IPS-15b (cell line): Measurements from ENCODE around the gene PDXP.
"Not testable (repeated sequence)": the region's sequence is repeated elsewhere in the genome, so short reads cannot be mapped to it uniquely, and the experiment has no call there.

Experiments
- H3K27me3 ChIP-seq: one replicate; pipeline ENCODE4 v1.6.1; 2013; ENCODE audit warnings: low read length; ENCODE audit not compliant: control insufficient read depth, insufficient read depth
- H3K36me3 ChIP-seq: one replicate; pipeline ENCODE4 v1.6.1; 2013; ENCODE audit warnings: low read length; ENCODE audit not compliant: control insufficient read depth, insufficient read depth
- H3K4me1 ChIP-seq: one replicate; pipeline ENCODE4 v1.6.1; 2013; ENCODE audit warnings: mild to moderate bottlenecking, low read length; ENCODE audit not compliant: control insufficient read depth, insufficient read depth
- H3K4me3 ChIP-seq: one replicate; pipeline ENCODE4 v1.5.1; 2013; ENCODE audit warnings: low read depth, low read length
- H3K9ac ChIP-seq: one replicate; pipeline ENCODE4 v1.6.1; 2013; ENCODE audit warnings: low read depth, mild to moderate bottlenecking, low read length
- H3K9me3 ChIP-seq: one replicate; pipeline ENCODE4 v1.6.1; 2013; ENCODE audit warnings: mild to moderate bottlenecking, low read length; ENCODE audit not compliant: control insufficient read depth, insufficient read depth

PDXP gene

GRCh38 chr22:37658133-37659065 lies at the start of gene PDXP:
Gene PDXP (plus strand): TSS chr22:37658723. CDS start chr22:37658783, 60 bp downstream.
- H3K36me3 ChIP-seq: peaks cover 8% of the 10 kb centered on the region
- H3K4me3 ChIP-seq: peak within 1 kb of the TSS; percentile 66
- peaks cover 2% of the 10 kb centered on the region for H3K4me1 ChIP-seq
- no peaks in the 10 kb centered on the region for H3K9me3 ChIP-seq
- H3K27me3 ChIP-seq: no peaks in the 10 kb centered on the region
- H3K9ac ChIP-seq: peak within 1 kb of the TSS; percentile 9

DNA sequence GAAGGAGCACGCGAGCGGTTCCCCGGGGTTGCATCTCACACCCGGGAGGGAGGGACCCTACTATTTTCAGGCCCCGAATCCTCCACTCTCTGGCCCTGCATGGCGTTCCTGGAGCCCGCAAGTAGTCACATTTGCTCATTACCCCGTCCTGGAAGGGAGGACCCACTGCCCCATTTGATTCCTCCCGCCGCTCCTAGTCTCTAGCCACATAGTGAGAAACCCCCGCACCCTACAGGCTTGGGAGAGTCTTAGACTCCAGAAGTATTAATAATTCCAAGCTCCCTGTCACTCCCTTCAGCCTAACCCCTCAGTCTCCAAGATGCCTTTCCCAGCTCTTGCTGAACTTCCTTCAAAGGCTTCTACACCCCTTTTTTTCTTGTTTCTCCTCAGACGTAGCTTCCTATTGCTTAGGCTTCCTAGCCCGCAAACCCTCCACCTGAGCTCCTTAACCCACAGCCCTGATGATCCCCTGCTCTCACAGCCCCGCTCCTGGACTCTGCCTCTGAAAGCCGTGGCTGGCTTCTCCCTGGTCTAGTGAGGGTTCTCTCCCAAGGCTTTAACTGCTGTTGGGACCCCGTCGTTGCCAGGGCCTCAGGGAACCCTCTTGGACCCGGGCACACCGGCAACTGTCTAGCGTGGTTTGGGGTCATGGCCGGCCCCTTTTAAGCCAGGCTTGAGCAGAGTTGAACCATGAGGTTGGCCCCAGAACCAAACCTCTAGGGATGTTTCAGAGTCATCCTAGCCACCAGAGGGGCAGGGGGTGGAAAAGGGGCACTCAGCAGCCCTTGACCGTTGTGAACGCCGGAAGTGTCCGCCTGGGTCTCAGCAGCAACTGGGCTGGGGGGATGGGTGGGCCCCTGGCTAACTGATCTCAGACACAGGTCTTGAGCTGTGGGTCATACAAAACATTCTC lies 49.0 kb upstream of the PDXP start:
- Histone ChIP-seq H3K9ac (peak overlapping the region; percentile 90), H3K4me1 (no peaks in the 10 kb centered on the region)

DNA sequence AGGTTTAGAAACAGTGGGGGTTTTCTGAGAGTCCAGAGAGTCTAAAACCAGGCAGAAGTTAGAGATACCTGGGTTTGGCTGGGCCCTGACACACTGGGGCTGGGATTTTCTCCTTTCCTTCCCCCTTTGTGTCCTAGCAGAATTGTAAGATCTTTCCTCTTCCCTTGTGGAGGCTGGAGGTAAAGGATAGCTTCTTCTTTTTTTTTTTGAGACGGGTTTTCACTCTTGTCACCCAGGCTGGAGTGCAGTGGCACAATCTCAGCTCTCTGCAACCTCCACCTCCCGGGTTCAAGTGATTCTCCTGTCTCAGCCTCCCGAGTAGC lies 48.4 kb upstream of the PDXP start:
- not testable (repeated sequence) for H3K4me1 ChIP-seq, H3K27me3 ChIP-seq, H3K36me3 ChIP-seq, H3K9me3 ChIP-seq
- Histone ChIP-seq H3K9ac (peak overlapping the region; percentile 90), H3K4me3 (peak overlapping the region; percentile 92)

More for the DNA sequence above, 49.0 kb upstream of the PDXP start:
- Histone ChIP-seq H3K9me3 (no peaks in the 10 kb centered on the region), H3K4me3 (peak overlapping the region; percentile 92), H3K36me3 (peaks cover 4% of the 10 kb centered on the region), H3K27me3 (no peaks in the 10 kb centered on the region)

GRCh38 chr22:37610480-37611129 lies 47.9 kb upstream of the PDXP start:
- Histone ChIP-seq H3K4me1 (no peaks in the 10 kb centered on the region), H3K36me3 (peaks cover 4% of the 10 kb centered on the region), H3K4me3 (no peak overlapping the region), H3K27me3 (no peaks in the 10 kb centered on the region), H3K9ac (no peak overlapping the region), H3K9me3 (no peaks in the 10 kb centered on the region)

- Histone ChIP-seq H3K36me3 (peaks cover 6% of the 10 kb centered on the region), H3K9ac (no peak overlapping the region), H3K4me3 (no peak overlapping the region), H3K27me3 (no peaks in the 10 kb centered on the region), H3K9me3 (no peaks in the 10 kb centered on the region), H3K4me1 (no peaks in the 10 kb centered on the region)
Observed at GRCh38 chr22:37611207-37611606, 47.3 kb upstream of the PDXP start.

GRCh38 chr22:37616201-37617083 lies 42.1 kb upstream of the PDXP start:
- Histone ChIP-seq H3K4me3 (no peak overlapping the region), H3K9ac (no peak overlapping the region), H3K9me3 (no peaks in the 10 kb centered on the region), H3K27me3 (no peaks in the 10 kb centered on the region), H3K36me3 (peaks cover 26% of the 10 kb centered on the region), H3K4me1 (no peaks in the 10 kb centered on the region)

DNA sequence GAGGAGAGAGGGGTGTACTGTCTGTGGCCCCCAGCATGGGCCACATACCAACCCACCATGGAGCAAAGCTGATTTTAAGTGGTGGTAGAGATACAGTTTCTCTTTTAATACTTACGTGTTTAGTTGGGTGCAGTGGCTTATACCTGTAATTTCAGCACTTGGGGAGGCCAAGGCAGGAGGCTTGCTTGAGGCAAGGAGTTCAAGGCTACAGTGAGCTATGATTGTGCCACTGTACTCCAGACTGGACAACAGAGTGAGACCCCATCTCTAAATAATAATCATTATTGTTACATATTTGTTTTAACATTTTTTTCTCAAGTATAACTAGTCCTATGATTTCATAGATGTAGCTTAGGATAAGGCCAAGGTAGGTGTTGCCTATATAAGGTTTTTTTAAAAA lies 41.1 kb upstream of the PDXP start:
- H3K9me3 ChIP-seq: no peaks in the 10 kb centered on the region
- H3K27me3 ChIP-seq: no peaks in the 10 kb centered on the region
- H3K9ac ChIP-seq: no peak overlapping the region
- no peak overlapping the region for H3K4me3 ChIP-seq
- H3K36me3 ChIP-seq: peaks cover 26% of the 10 kb centered on the region
- no peaks in the 10 kb centered on the region for H3K4me1 ChIP-seq

- Histone ChIP-seq H3K4me1 (no peaks in the 10 kb centered on the region), H3K4me3 (no peak overlapping the region), H3K9ac (no peak overlapping the region), H3K27me3 (no peaks in the 10 kb centered on the region), H3K36me3 (peaks cover 31% of the 10 kb centered on the region), H3K9me3 (no peaks in the 10 kb centered on the region)
Observed at GRCh38 chr22:37618072-37618656, 40.4 kb upstream of the PDXP start.

DNA sequence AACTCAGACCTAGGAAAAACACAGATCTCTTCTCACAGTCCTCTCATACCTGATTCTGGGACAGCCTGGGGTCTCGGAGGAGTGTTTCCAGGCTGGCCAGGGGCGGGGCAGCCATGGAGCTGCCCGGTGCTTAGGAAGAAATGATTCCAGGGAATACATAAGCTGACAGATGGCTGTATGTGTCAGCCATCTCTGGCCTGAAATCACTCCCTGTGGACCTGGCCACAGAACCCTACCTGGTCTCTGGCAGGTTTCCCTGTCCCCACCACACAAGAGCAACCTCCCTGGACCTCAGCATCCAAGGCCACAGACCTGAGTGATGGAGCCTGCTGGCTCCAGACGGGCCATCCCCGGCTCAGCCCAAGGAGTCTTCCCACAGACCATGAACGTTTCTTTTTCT lies 39.8 kb upstream of the PDXP start:
- Histone ChIP-seq H3K9me3 (no peaks in the 10 kb centered on the region), H3K27me3 (no peaks in the 10 kb centered on the region), H3K36me3 (peaks cover 34% of the 10 kb centered on the region), H3K4me3 (no peak overlapping the region), H3K4me1 (no peaks in the 10 kb centered on the region), H3K9ac (no peak overlapping the region)

DNA sequence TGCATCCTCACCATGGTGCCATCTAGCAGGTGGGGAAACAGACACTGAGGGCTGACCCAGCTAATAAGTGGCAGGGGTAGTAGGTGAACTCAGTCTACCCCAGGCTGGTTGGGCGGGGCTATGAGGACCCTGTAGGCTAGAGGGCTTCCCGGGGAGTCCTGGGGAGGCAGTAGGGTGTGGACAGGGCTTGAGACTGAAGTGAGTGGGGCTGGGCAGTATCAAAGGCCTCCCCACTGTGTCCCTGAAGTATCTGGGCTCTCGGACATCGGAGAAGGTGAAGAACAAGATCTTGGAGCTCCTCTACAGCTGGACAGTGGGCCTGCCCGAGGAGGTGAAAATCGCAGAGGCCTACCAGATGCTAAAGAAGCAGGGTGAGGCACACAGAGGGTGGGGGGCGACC lies 38.5 kb upstream of the PDXP start:
- no peaks in the 10 kb centered on the region for H3K27me3 ChIP-seq
- H3K4me1 ChIP-seq: peaks cover 2% of the 10 kb centered on the region
- H3K9me3 ChIP-seq: no peaks in the 10 kb centered on the region
- no peak overlapping the region for H3K9ac ChIP-seq
- no peak overlapping the region for H3K4me3 ChIP-seq
- H3K36me3 ChIP-seq: peaks cover 38% of the 10 kb centered on the region
